GM19193 (cell line): ENCODE results near the gene FHL1.

ENCODE experiments used
- POLR2A ChIP-seq: IDR thresholded peaks from 4 replicates; pipeline ENCODE4 v1.6.1; 2011; ENCODE audit not compliant: insufficient read depth, insufficient read length; ENCODE audit errors: extremely low read depth

Gene FHL1

GRCh38 chrX:136228839-136229207, 81.5 kb downstream of the FHL1 start:
- TF ChIP-seq POLR2A = no peak

- TF ChIP-seq POLR2A = no peak
Observed at GRCh38 chrX:136237074-136237473, 89.7 kb downstream of the FHL1 start.

DNA sequence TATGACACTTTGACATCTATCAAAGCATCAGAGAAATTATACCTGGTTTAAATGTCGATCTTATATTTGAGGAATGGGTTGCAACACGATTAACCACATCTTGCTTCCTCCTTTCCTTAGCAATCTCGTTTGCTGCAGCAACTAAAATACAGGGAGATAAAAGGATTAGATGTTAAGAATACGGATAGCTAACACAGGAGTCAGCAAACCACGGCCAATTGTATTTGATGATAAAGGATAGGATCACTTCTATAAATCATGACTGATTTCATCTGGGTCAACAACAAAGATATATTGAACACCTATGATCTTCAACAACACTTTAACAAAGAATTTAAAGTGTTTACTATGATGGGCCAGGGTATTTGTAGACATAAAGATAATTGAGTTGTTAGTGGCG, 98.9 kb downstream of the FHL1 start:
- no peak for TF ChIP-seq POLR2A

DNA sequence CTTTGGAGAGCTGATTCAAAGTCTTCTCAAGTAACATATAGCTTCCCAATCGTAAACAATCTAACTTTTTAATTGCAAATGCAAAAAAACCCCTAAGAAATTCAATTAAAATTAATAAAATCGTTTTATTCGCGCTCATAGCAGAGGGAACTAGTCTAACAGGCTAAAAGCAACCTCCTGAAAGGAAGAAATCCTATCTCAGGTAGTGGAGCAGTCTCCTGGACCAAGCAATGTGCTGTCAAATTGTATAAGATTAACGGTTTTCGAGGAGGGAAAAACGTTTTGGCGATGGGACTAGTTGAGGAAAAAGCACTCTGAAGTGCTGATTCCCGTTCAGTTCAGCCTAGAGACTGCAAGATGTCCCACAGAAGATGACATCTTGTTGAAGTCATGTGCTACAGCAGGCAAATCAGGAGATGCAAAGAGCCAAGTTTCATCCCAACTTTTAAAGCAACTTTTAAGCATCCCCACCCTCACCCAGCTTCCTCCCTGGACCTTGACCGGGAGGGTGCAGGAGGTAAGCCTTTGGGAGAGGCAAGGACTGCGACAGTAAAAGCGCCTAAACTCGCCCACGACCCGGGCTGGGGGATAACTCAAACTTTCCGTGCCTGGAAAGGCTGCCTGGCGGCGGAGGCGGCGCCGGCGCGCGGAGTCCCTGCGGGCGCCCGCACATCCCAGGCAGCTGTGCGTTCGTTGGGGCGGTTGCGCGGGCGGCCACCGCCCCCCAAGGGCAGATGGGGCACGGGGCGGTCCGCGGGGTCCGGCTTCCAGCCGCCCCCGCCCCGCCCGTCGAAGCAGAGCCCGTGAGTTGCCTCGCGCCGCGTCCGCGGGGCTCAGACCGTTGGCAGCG, 103.1 kb downstream of the FHL1 start:
- no peak for TF ChIP-seq POLR2A

DNA sequence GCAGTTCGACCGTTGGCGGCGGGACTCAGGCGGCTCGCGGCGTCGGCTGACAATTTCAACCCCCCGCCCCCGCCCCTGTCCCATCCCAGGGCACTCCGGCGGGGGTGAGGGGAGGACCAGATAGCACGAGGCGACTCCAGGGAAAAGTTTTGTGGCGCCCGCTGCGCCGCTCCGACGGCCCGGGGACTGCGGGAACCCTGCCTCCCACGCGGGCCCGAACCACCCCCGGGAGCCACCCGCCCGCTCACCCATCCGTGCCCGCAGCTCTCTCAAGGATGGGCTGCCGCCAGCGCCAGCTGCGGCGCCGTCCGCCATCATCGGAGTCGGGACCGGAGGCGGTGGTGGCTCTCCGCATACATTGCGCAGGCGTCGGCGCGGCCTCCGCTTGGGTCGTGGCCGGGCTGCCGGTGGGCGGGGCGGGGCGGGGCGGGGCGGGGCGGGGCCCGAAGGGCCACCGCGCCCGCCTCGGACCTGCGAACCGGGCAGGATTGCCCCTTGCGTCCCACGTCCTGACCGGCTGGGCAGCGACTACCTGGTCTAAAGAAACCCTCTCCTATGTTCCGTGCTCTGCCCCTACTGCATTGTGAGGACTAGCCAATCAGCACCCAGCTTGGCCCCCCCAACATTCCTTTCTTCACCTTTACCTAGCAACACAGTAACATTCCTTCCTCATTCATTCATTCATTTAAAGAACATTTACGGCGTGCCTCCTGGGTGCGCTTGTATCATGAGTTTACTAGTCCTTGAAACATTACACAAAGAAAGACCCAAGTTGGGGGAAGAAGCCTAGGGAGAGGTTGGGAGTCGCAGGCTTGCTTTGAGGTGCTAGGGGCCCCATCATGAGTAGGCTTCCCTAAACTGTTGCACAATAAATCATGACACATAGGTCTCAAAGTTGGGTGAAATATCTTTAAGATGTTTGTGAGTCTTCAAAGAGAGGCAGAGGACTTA, 104.0 kb downstream of the FHL1 start, which contains the start of gene MAP7D3:
MAP7D3 (minus strand) TSS at position 360 of the 951 bp plus-strand sequence; CDS start at position 318, 42 bp downstream.
- TF ChIP-seq POLR2A = peak; percentile 70

DNA sequence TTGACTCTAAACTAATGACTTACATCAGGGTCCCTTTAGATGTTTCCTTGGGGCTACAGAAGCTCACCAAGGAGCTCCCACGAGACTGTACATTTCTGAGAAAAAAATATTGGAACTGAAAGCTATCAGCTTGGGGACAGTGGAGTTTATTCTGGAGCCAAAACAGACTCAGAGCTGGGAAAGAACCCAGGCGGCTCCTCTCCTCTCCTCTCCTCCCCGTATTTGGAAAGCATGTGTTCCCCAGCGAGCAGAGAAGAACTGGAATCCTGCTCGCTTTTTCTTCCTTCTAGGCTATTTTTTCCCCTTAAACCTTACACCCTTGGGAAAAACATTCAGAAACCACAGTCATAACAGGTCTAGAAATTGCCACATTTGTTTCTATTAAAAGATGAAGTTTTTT, 108.2 kb downstream of the FHL1 start:
- no peak for TF ChIP-seq POLR2A

GRCh38 chrX:136256026-136256425, 108.7 kb downstream of the FHL1 start:
- no peak for TF ChIP-seq POLR2A

DNA sequence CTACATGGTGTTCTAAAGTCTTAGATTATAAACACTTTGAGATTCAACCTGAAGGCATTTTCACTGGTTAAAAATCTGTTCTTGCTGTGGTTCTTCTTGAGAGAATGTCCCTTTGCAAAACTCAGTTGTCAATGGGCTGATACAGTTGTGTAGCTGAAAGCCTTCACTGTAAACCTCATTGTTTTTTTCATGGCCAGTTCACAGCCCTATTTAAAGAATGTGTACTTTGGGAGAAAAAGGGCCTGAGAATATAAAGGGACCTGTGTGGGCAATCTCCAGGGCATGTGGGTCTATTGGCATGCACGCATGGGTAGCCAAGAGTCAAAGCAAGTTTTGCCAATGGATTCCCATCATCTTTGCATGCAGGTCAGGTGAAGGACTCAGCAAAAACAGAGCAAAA, 111.6 kb downstream of the FHL1 start:
- TF ChIP-seq POLR2A = no peak

GRCh38 chrX:136259543-136259942, 112.2 kb downstream of the FHL1 start:
- TF ChIP-seq POLR2A = no peak

- TF ChIP-seq POLR2A = no peak
Observed at GRCh38 chrX:136260776-136261175, 113.4 kb downstream of the FHL1 start.
